Measurements from ENCODE around the gene SLC14A1. TPM values are rescaled to one million over a fixed set of nuclear protein-coding genes. Genes with fewer than 3 reads are reported as not detected.

SLC14A1 gene
- total and polyA plus RNA-seq, 8 donors: 0.20 to 4.2 (median 3.1) TPM; not detected in 3

- Histone ChIP-seq H3K4me1 (no peaks in the 10 kb centered on the region), H3K4me3 (no peak overlapping the region), H3K27ac (no peak overlapping the region), H3K9me3 (peaks cover 3 to 18% (median 14%) of the 10 kb centered on the region in 4 donors), H3K36me3 (no peaks in the 10 kb centered on the region), H3K27me3 (no peaks in the 10 kb centered on the region)
- TF ChIP-seq POLR2AphosphoS5 (IDR thresholded peaks at IDR 0.05) (no peak), CTCF (IDR thresholded peaks at IDR 0.05) (no peak), POLR2A (IDR thresholded peaks at IDR 0.05) (no peak), EP300 (IDR thresholded peaks at IDR 0.05) (no peak)
- WGBS, 5 donors: 79 to 90% (median 85%) methylated on average over 4 of the region's 4 CpGs
- intact Hi-C loops (cut with DNase I; ENCODE audit: low total_unique reads): no loop called here
- no peak for DNase-seq
Measured at GRCh38 chr18:45708831-45709230, 15.2 kb upstream of the SLC14A1 start.

GRCh38 chr18:45712061-45712460 is 11.9 kb upstream of the SLC14A1 start:
- no peaks in the 10 kb centered on the region for H3K36me3 ChIP-seq
- no peak overlapping the region for H3K4me3 ChIP-seq
- no peak for DNase-seq
- no peak overlapping the region for H3K27ac ChIP-seq
- TF ChIP-seq EP300 (IDR thresholded peaks at IDR 0.05) (no peak), POLR2AphosphoS5 (IDR thresholded peaks at IDR 0.05) (no peak), POLR2A (IDR thresholded peaks at IDR 0.05) (no peak), CTCF (IDR thresholded peaks at IDR 0.05) (no peak)
- H3K27me3 ChIP-seq: no peaks in the 10 kb centered on the region
- intact Hi-C loops (cut with DNase I; ENCODE audit: low total_unique reads): loop anchor here (10.0 kb wide), 1 partner anchor 133 kb away; no protein-coding TSS in a partner anchor
- H3K4me1 ChIP-seq: no peaks in the 10 kb centered on the region
- H3K9me3 ChIP-seq: peaks cover 3 to 18% (median 14%) of the 10 kb centered on the region in 4 donors

- intact Hi-C loops (cut with DNase I; ENCODE audit: low total_unique reads): loop anchor here (10.0 kb wide), 1 partner anchor 132 kb away; no protein-coding TSS in a partner anchor
- Histone ChIP-seq H3K27ac (no peak overlapping the region), H3K4me1 (no peaks in the 10 kb centered on the region)
Measured at GRCh38 chr18:45713239-45713638, 10.7 kb upstream of the SLC14A1 start.

GRCh38 chr18:45715212-45715780 is 8.7 kb upstream of the SLC14A1 start:
- 82 to 94% (median 91%) methylated on average over 5 of the region's 5 CpGs for WGBS, 5 donors
- no peak for TF ChIP-seq EP300 (IDR thresholded peaks at IDR 0.05)
- TF ChIP-seq CTCF (IDR thresholded peaks at IDR 0.05): no peak
- no peak for TF ChIP-seq POLR2A (IDR thresholded peaks at IDR 0.05)
- no peak for TF ChIP-seq POLR2AphosphoS5 (IDR thresholded peaks at IDR 0.05)
- no peak overlapping the region for H3K4me3 ChIP-seq
- H3K36me3 ChIP-seq: no peaks in the 10 kb centered on the region
- no peak overlapping the region for H3K27ac ChIP-seq
- intact Hi-C loops (cut with DNase I; ENCODE audit: low total_unique reads): loop anchor here (10.0 kb wide), 1 partner anchor 130 kb away; no protein-coding TSS in a partner anchor
- no peaks in the 10 kb centered on the region for H3K9me3 ChIP-seq
- no peaks in the 10 kb centered on the region for H3K27me3 ChIP-seq
- no peaks in the 10 kb centered on the region for H3K4me1 ChIP-seq
- no peak for DNase-seq

More at GRCh38 chr18:45713239-45713638, 10.7 kb upstream of the SLC14A1 start:
- Histone ChIP-seq H3K36me3 (no peaks in the 10 kb centered on the region), H3K27me3 (no peaks in the 10 kb centered on the region), H3K9me3 (peaks cover 3 to 17% (median 14%) of the 10 kb centered on the region in 4 donors), H3K4me3 (no peak overlapping the region)
- TF ChIP-seq POLR2AphosphoS5 (IDR thresholded peaks at IDR 0.05) (no peak), POLR2A (IDR thresholded peaks at IDR 0.05) (no peak), EP300 (IDR thresholded peaks at IDR 0.05) (no peak), CTCF (IDR thresholded peaks at IDR 0.05) (no peak)
- 63 to 89% (median 68%) methylated on average over 1 of the region's 1 CpG for WGBS, 5 donors
- peak in 1 of 2 donors; percentile 11 for DNase-seq

Measured in stomach (tissue), 9 donors.